NCI-H2107 (cell line): Measurements from ENCODE around the gene IZUMO1.
"Not testable (repeated sequence)": the region's sequence is repeated elsewhere in the genome, so short reads cannot be mapped to it uniquely, and the experiment has no call there.

Experiments used
- DNase-seq: peaks from one replicate; lab custom pipeline; 2025; lab: John Stamatoyannopoulos, UW

Gene IZUMO1

GRCh38 chr19:48737360-48737998, 9.2 kb downstream of the IZUMO1 start:
- DNase-seq: no peak

GRCh38 chr19:48735031-48735615, 11.6 kb downstream of the IZUMO1 start:
- no peak for DNase-seq

GRCh38 chr19:48734625-48735024, 12.1 kb downstream of the IZUMO1 start:
- DNase-seq: no peak

GRCh38 chr19:48731452-48731851, 15.3 kb downstream of the IZUMO1 start:
- no peak for DNase-seq

GRCh38 chr19:48728911-48729664, 17.6 kb downstream of the IZUMO1 start:
- no peak for DNase-seq

- no peak for DNase-seq
Observed at GRCh38 chr19:48726556-48726955, 20.2 kb downstream of the IZUMO1 start.

- no peak for DNase-seq
Observed at GRCh38 chr19:48724796-48725753, 21.6 kb downstream of the IZUMO1 start.

GRCh38 chr19:48722196-48722708, 24.5 kb downstream of the IZUMO1 start:
- DNase-seq: no peak

- peak; percentile 96 for DNase-seq
Observed at GRCh38 chr19:48720613-48721296, 26.0 kb downstream of the IZUMO1 start.

- DNase-seq: no peak
Observed at GRCh38 chr19:48720251-48720612, 26.5 kb downstream of the IZUMO1 start.

GRCh38 chr19:48719263-48720171, 27.2 kb downstream of the IZUMO1 start, which contains the start of gene MAMSTR:
Gene MAMSTR, minus strand, starts transcription at chr19:48719725. Its CDS starts 694 bp downstream, at chr19:48719031.
- no peak for DNase-seq

GRCh38 chr19:48718711-48719231, 27.9 kb downstream of the IZUMO1 start:
- no peak for DNase-seq

GRCh38 chr19:48718106-48718505, 28.6 kb downstream of the IZUMO1 start:
- not testable (repeated sequence) for DNase-seq

- no peak for DNase-seq
Observed at GRCh38 chr19:48716562-48717291, 30.0 kb downstream of the IZUMO1 start.

- no peak for DNase-seq
Observed at GRCh38 chr19:48715681-48716171, 31.0 kb downstream of the IZUMO1 start.

- DNase-seq: no peak
Observed at GRCh38 chr19:48714759-48715675, 31.7 kb downstream of the IZUMO1 start.

GRCh38 chr19:48713864-48714755, 32.6 kb downstream of the IZUMO1 start:
- DNase-seq: peak; percentile 97
